SJSA1 (cell line): ENCODE measurements around the gene WWTR1. TPM values are rescaled to one million over a fixed set of nuclear protein-coding genes. Genes with fewer than 3 reads are reported as not detected.

Source experiments
- DNase-seq, 2 experiments: peaks; one replicate each; pipeline ENCODE4 v3.0.0-alpha.2; 2015 to 2020; ENCODE audit warnings: low spot score in 2 of 2, low read depth in 1 of 2
- H3K27ac ChIP-seq: fragments of 250-450 bp; sonication (Bioruptor Pico); 2 replicates; pipeline ENCODE4 v1.5.1; 2020; ENCODE audit warnings: mild to moderate bottlenecking, moderate library complexity
- H3K27me3 ChIP-seq: fragments of 250-450 bp; sonication (Bioruptor Pico); replicated peaks from 2 replicates; pipeline ENCODE4 v1.5.1; 2020; ENCODE audit warnings: mild to moderate bottlenecking, moderate library complexity
- H3K36me3 ChIP-seq: fragments of 250-450 bp; sonication (Bioruptor Pico); 2 replicates; pipeline ENCODE4 v1.5.1; 2020; ENCODE audit warnings: mild to moderate bottlenecking
- H3K4me1 ChIP-seq: fragments of 250-450 bp; sonication (Bioruptor Pico); replicated peaks from 2 replicates; pipeline ENCODE4 v1.6.1; 2021; ENCODE audit warnings: mild to moderate bottlenecking
- H3K4me3 ChIP-seq: fragments of 250-450 bp; sonication (Bioruptor Pico); 2 replicates; pipeline ENCODE4 v1.5.1; 2020; ENCODE audit warnings: mild to moderate bottlenecking
- H3K9me3 ChIP-seq: fragments of 250-450 bp; sonication (Bioruptor Pico); replicated peaks from 2 replicates; pipeline ENCODE4 v1.5.1; 2020; ENCODE audit warnings: mild to moderate bottlenecking
- total RNA-seq: library from RNA; depleted of rRNA; stranded (reverse); fragments of >200 nt; shearing (Covaris generic); gene quantifications from 2 replicates; pipeline ENCODE4 v1.2.3, GENCODE V29; 2014; rRNA removed

WWTR1 gene
- 31.5 and 43.0 TPM in 2 replicates for total RNA-seq

DNA sequence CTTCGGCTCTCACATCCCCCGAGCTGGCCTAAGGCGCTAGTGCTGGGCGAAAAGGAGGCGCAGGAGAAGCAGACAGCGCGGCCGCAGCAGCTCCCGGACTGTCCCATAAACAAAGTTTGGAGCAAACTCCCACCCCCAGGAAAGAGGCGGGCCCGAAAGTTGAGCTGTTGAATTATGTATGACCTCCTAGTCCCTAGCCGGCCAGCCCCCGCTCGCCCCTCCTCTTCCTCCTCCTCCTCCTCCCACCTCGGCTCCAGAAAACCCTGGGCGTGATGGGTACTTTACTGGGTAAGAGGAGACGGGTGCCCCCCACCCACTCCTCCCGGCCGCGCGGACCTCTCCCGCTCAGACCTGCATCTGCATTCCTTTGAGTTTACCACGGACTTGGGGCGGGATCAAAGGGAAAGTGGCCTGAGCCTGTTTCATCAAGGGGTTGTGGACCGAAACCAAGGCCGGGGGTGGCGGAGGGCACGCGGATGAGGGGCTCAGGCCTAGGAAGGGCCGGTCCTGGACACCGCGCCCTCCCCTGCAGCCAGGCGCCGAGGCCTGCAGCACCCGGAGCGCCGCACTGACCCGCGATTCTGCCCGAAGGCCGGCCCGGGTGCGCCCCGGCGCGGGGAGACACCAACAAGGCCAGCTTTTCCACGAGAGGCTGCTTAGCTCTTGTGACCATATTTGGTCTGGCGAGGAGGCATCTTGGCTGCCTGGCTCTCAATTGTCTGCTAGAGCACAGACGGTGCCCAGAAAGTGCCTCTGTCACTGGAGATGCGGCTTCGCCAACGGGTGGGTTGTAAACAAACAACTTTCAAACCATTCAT, at the start of gene WWTR1:
WWTR1 (minus strand) TSS at position 100 of the 818 bp plus-strand sequence. CDS start 719 bp downstream, outside the sequence.
- Histone ChIP-seq H3K4me1 (peaks cover 49% of the 10 kb centered on the region), H3K9me3 (no peaks in the 10 kb centered on the region), H3K27ac (peak within 1 kb of the TSS; percentile 87), H3K36me3 (peaks cover 35% of the 10 kb centered on the region), H3K27me3 (no peaks in the 10 kb centered on the region), H3K4me3 (peak within 1 kb of the TSS; percentile 55)
- peak; percentile 95 to 97 for DNase-seq

DNA sequence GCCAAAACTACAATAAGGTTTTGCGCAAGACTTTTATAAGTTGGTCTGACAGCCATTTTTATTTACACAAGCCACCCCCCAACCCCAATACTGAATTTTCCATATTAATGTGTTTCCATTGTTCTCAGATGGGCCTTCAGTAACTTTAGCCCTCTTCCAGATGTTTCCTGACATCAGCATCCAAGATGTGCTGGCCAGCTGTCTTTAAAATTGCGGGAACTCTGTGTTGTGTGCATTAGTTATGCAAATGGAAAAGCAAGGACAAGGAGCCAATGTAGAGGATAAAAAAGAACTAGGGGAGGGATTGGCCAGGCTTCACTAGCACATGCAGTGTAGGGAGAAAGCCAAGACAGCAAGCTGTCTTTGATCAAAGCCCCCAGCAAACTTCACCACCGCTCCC, 49.1 kb upstream of the WWTR1 start:
- H3K9me3 ChIP-seq = no peaks in the 10 kb centered on the region
- no peak overlapping the region for H3K4me3 ChIP-seq
- peaks cover 15% of the 10 kb centered on the region for H3K4me1 ChIP-seq
- H3K27me3 ChIP-seq = no peaks in the 10 kb centered on the region
- no peak overlapping the region for H3K27ac ChIP-seq
- H3K36me3 ChIP-seq = no peaks in the 10 kb centered on the region
- no peak for DNase-seq

DNA sequence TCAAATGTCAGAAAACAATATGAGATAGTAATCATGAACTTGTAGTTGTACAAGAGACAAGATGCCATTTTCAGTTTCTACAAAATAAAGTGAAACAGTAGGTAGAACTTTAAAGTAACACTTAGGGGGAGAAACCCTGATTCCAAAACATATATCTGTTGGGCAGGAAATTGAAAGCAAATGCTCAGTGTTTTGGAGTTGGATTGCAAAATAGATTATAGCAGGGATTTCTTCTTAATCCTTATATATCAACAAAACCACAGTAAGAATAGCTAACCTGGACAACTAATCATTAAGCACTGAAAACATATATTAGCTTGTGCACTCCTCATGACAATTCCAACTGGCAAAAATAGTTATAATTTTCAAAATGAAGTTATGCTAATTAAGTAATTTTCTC, 47.6 kb upstream of the WWTR1 start:
- H3K27me3 ChIP-seq = no peaks in the 10 kb centered on the region
- peaks cover 16% of the 10 kb centered on the region for H3K4me1 ChIP-seq
- H3K36me3 ChIP-seq = no peaks in the 10 kb centered on the region
- DNase-seq = no peak
- H3K4me3 ChIP-seq = no peak overlapping the region
- H3K9me3 ChIP-seq = no peaks in the 10 kb centered on the region
- H3K27ac ChIP-seq = no peak overlapping the region

DNA sequence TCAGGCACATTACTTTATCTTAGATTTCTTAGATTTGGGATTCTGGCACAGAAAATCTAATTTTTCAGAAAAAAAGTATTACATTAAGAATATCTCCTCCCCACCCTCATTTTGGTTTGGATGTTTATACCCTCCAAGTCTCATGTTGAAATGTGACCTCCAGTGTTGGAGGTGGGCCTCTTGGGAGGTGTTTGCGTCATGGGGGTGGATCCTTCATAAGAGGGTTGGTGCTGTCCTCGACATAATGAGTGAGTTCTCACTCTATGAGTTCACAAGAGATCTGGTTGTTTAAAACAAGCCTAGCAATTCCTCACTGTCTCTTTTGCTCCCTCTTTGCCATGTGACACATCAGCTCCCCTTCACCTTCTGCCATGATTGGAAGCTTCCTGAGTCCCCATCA, 45.6 kb upstream of the WWTR1 start:
- no peak for DNase-seq
- no peak overlapping the region for H3K4me3 ChIP-seq

DNA sequence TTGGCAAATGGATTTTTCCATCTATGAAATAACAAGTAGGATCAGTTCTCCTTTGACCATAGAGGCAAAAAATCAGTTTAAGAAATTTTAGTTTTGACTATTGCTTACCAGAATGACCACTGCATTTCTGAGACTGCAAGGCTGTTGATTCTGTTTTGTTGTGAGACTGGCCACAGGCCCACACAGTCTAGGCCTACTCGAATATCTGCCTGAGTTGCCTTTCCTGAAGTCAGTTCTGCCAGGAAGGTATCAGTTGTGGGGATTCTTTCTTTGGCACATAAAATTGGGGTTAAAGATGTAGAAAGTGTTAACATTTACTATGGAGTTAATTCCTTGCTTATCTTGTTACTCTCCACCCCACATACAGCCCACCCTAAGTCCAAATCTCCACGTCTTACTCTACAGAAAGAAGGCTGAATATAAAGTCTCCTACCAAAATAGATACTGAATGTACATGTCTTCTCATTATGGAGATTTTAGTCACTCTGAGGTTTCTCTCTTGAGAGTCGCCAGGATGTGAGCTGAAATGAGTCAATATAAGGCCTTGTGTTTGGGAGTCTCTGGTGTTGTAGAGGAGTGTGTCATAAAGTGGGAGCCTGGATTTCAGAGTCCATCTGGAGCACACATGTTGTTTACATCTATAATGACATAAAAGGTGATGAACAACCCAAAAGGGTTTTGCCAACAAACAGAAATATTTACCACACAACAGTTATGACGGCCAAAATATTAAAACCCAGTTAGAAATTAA, 45.0 kb upstream of the WWTR1 start:
- no peak overlapping the region for H3K4me3 ChIP-seq
- 0 out of 2 replicates have a peak, but pooled peaks cover 5% of the 10 kb centered on the region for H3K9me3 ChIP-seq
- DNase-seq = peak in 1 of 2 experiments; percentile 50
- H3K27me3 ChIP-seq = no peaks in the 10 kb centered on the region
- peaks cover 16% of the 10 kb centered on the region for H3K4me1 ChIP-seq
- no peaks in the 10 kb centered on the region for H3K36me3 ChIP-seq
- H3K27ac ChIP-seq = peak overlapping the region; percentile 44

More for the DNA sequence above, 45.6 kb upstream of the WWTR1 start:
- no peak overlapping the region for H3K27ac ChIP-seq
- H3K27me3 ChIP-seq = no peaks in the 10 kb centered on the region
- no peaks in the 10 kb centered on the region for H3K36me3 ChIP-seq
- peaks cover 16% of the 10 kb centered on the region for H3K4me1 ChIP-seq
- 0 out of 2 replicates have a peak, but pooled peaks cover 4% of the 10 kb centered on the region for H3K9me3 ChIP-seq

DNA sequence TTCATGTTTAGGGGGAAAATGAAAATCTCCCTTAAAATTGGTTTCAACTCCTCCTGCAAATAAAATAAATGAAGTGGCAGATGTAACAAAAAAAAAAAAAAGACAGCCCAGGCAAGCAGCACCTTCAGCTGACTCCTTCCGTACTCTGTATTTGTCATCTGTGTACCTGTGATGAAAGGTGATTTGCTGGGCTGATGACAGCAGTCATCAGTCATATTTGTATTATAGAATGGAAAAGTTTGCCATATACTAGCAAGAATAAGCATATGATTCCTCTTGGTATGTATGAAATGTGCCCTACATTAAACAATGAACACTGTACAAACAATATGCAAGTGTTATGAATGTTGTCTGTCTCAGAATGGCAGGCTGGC, 44.1 kb upstream of the WWTR1 start:
- Histone ChIP-seq H3K27me3 (no peaks in the 10 kb centered on the region), H3K4me1 (peaks cover 16% of the 10 kb centered on the region), H3K9me3 (0 out of 2 replicates have a peak, but pooled peaks cover 6% of the 10 kb centered on the region), H3K4me3 (no peak overlapping the region), H3K27ac (no peak overlapping the region), H3K36me3 (no peaks in the 10 kb centered on the region)
- no peak for DNase-seq

DNA sequence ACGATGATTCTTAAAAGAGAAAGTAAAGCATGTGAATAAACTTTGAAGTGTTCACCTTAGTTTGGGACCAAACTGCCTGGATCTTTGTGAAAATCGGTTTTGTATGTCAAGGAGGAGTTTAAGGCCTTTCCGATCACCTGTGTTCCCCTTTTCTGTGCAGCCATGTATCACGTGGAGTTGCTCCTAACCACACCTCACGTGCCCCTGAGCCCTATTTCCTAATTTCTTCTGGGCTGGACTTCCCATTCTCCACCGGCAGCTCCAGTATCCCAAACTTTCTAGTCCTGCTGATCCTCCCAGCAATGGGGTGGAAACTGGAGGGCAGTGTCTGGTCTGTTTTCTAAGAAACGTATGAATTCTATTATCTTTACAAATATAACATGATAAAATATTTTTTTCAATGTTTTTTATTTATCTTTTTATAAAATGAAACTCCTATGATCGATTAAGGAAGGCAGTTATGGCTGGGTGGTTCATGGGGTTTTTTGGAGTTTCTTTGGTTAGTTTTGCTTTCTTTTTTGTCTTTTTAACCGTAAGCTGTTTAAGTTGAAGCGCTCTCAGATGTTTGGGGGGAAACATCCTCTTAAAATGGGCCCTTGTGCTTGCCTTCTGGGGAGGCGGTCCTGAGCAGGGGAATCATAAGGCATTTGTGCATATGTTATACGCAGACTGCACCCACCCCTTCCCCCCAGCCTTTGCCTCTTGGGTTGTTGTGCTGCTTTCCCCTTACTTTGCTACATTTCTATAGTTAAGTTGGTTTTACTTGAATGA, 43.6 kb upstream of the WWTR1 start:
- Histone ChIP-seq H3K9me3 (0 out of 2 replicates have a peak, but pooled peaks cover 6% of the 10 kb centered on the region), H3K36me3 (no peaks in the 10 kb centered on the region), H3K27ac (no peak overlapping the region), H3K4me1 (peaks cover 16% of the 10 kb centered on the region), H3K27me3 (no peaks in the 10 kb centered on the region), H3K4me3 (no peak overlapping the region)
- no peak for DNase-seq

DNA sequence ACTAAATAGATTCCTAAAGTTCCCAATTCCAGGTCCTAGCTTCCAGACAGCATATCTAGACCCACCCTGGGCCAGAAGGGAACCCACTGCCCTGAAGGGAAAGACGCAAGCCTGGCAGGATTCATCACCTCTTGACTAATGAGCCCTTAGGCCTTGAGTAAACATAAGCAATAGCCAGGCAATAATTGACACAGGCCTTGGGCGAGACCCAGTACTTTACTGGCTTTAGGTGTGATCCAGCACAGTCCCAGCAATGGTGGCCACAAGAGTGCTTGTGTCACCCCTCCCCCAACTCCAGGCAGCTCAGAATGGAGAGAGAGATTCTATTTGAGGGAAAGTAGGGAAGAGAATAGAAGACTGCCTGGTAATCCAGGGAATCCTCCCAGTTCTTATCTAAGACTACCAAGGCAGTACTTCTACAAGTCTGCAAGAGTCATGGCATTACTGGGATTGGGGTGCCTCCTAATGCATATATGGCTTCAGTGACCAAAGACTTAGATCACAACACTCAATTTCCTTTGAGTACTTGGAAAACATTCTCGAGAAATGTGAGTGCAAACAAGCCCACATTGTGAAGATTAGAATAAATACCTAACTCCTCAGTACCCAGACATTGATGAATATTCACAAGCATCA, 30.4 kb upstream of the WWTR1 start:
- H3K4me3 ChIP-seq = no peak overlapping the region
- no peaks in the 10 kb centered on the region for H3K36me3 ChIP-seq
- 0 out of 2 replicates have a peak, but pooled peaks cover 2% of the 10 kb centered on the region for H3K9me3 ChIP-seq
- no peaks in the 10 kb centered on the region for H3K27me3 ChIP-seq
- H3K27ac ChIP-seq = no peak overlapping the region
- no peaks in the 10 kb centered on the region for H3K4me1 ChIP-seq
- DNase-seq = no peak

DNA sequence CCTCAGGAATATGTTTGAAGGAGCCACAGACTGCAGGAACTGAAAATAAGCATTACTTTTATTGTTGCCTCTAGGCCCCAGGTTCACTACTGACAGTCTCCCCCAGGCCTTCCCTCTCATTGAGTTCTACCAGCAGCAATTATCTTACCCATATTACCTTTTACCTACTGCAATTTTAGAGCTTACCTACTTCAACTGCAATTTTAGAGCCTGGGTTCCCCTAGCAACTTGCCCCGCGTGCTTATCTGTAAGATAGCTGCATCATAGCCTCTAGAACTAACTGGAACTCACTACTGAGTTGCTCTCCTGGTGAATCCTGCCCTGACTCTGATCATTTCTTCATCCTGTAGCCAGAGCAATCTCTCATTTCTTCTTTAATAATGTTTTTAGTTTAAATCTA, 29.2 kb upstream of the WWTR1 start:
- 0 out of 2 replicates have a peak, but pooled peaks cover 2% of the 10 kb centered on the region for H3K9me3 ChIP-seq
- H3K36me3 ChIP-seq = no peaks in the 10 kb centered on the region
- H3K4me3 ChIP-seq = no peak overlapping the region
- H3K27ac ChIP-seq = no peak overlapping the region
- DNase-seq = no peak
- no peaks in the 10 kb centered on the region for H3K27me3 ChIP-seq
- no peaks in the 10 kb centered on the region for H3K4me1 ChIP-seq

DNA sequence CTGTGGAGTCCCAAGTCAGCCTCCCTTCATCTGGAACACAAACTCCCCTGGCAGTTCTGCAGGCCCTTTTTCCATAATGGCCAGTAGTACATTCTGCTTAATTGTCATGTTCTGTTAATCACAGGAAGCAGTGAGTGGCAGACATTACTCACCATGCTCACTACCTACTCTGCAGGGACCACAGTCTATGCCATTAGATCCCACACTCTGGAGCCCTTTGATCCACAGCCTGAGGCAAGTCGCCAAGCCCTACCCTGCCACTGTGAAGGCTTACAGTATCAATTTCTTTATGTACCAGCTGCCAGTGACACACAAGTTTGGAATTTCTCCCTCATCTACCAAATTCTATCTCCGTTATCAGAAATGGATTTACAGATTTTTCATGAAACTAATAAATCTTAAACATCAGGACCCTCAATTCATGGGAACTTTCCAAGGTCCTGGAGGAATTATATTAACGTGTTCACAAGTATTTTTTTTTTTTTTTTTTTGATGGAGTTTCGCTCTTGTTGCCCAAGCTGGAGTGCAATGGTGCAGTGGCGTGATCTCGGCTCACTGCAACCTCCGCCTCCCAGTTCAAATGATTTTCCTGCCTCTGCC, 20.6 kb upstream of the WWTR1 start:
- H3K4me1 ChIP-seq = no peaks in the 10 kb centered on the region
- no peak for DNase-seq
- H3K9me3 ChIP-seq = no peaks in the 10 kb centered on the region
- no peak overlapping the region for H3K4me3 ChIP-seq
- H3K27ac ChIP-seq = no peak overlapping the region
- H3K36me3 ChIP-seq = no peaks in the 10 kb centered on the region
- no peaks in the 10 kb centered on the region for H3K27me3 ChIP-seq

DNA sequence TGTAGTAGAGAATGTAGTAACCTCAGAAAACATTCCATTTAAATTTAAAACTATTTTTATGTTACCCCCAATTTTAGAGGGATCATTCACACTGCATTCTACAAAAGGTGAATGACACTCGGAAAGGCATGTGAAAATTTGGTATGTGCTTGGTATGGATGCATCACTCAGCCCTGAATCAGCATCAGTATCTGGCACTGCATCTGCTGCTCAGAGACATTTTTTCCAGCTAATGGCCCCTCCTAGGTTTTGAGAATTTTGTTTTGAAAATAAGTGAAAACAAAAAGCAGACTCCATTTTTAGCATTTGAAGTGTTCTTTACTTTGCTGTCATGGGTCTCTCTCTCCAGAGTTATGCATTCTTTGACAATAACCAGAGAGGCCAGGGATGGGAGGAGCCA, 15.6 kb upstream of the WWTR1 start:
- Histone ChIP-seq H3K4me3 (no peak overlapping the region), H3K36me3 (no peaks in the 10 kb centered on the region), H3K4me1 (no peaks in the 10 kb centered on the region), H3K9me3 (no peaks in the 10 kb centered on the region), H3K27ac (no peak overlapping the region), H3K27me3 (no peaks in the 10 kb centered on the region)
- DNase-seq = no peak

DNA sequence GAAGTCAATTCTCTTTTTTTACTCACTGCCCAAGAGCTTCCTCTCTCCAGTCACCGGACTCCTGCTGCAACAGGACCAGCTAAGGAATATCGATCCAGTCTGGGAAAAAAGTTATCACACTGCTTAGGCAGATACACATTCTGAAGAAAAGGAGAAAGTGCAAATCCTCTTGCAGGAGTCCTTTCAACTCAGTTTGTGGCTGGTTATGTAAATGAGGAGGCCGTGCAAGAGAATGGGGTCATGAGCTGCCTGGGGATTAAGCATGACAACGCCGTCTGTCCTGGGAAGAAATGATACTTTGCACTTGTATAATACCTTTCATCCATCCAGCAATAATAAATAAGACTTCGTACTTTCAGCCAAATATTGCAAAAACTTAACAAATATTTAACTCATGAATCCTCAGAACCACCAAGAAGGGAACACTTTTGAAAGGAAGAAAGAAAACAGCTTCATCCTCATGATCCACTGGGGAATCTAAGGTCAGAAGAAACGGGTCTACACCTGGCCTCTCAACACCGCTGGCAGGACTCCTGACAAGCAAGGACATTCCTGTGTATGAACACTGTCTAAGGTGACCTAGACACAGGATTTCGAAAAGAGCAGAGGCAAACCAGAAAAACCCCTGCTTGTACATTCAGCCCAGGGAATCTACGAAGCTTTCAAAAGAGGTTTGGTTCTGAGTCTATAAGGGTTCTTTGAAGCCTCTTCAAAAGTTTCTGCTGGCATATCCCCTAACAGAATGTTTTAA, 13.1 kb upstream of the WWTR1 start:
- DNase-seq = no peak
- H3K4me3 ChIP-seq = no peak overlapping the region

More for the DNA sequence above, 13.1 kb upstream of the WWTR1 start:
- H3K9me3 ChIP-seq = no peaks in the 10 kb centered on the region
- no peaks in the 10 kb centered on the region for H3K27me3 ChIP-seq
- H3K36me3 ChIP-seq = no peaks in the 10 kb centered on the region
- no peaks in the 10 kb centered on the region for H3K4me1 ChIP-seq
- H3K27ac ChIP-seq = no peak overlapping the region
